Esophagus muscularis mucosa (tissue), 4 donors: ENCODE measurements around the gene MCAT. TPM values are rescaled to one million over a fixed set of nuclear protein-coding genes. Genes with fewer than 3 reads are reported as not detected.

Experiments used
- DNase-seq: peaks from one replicate; pipeline ENCODE4 v3.0.0-alpha.2; 2017; ENCODE audit errors: extremely low spot score
- H3K27ac ChIP-seq, 4 donors: fragments of 200-600 bp; sonication (generic); replicated peaks in 1 of 4; 1 replicate in 3 of 4; 2 replicates in 1 of 4; pipeline ENCODE4 v1.5.1; 2016 to 2019; ENCODE audit warnings: mild to moderate bottlenecking in 1 of 4
- H3K27me3 ChIP-seq, 4 donors: fragments of 200-600 bp; sonication (generic); one replicate each; pipeline versions ENCODE4 v1.5.1 to v1.6.0; 2016 to 2019
- H3K36me3 ChIP-seq, 4 donors: fragments of 200-600 bp; sonication (generic); one replicate each; pipeline ENCODE4 v1.5.1; 2016 to 2019
- H3K4me1 ChIP-seq, 4 donors: fragments of 200-600 bp; sonication (generic); one replicate each; pipeline ENCODE4 v1.5.1; 2016 to 2019
- H3K4me3 ChIP-seq, 4 donors: fragments of 200-600 bp; sonication (generic); 1 replicate in 2 of 4; 2 replicates in 2 of 4; pipeline ENCODE4 v1.5.1; 2016 to 2019; ENCODE audit warnings: mild to moderate bottlenecking in 4 of 4, moderate library complexity in 1 of 4
- H3K9me3 ChIP-seq, 4 donors: fragments of 200-600 bp; sonication (generic); 1 replicate in 3 of 4; 2 replicates in 1 of 4; pipeline ENCODE4 v1.5.1; 2016 to 2019
- CTCF ChIP-seq, 3 experiments: fragments of 200-600 bp in 2 of 3; fragments of 450-650 bp in 1 of 3; sonication (generic) in 2 of 3; IDR thresholded peaks; one replicate each; pipeline ENCODE4 v1.5.1; 2017 to 2019; ENCODE audit warnings: antibody characterized with exemption in 3 of 3, mild to moderate bottlenecking in 2 of 3, moderate library complexity in 1 of 3
- EP300 ChIP-seq: sonication (generic); formaldehyde crosslinking; IDR thresholded peaks from one replicate; pipeline ENCODE4 v1.6.1; 2017; ENCODE audit warnings: antibody characterized with exemption
- POLR2A ChIP-seq: fragments of 450-650 bp; IDR thresholded peaks from one replicate; pipeline ENCODE4 v1.6.1; 2017; ENCODE audit warnings: antibody characterized with exemption, moderate library complexity, mild to moderate bottlenecking, low read depth
- POLR2AphosphoS5 ChIP-seq, 2 donors: sonication (generic); formaldehyde crosslinking; IDR thresholded peaks; one replicate each; pipeline ENCODE4 v1.6.1; 2017; ENCODE audit warnings: antibody characterized with exemption in 2 of 2
- WGBS: methylation state at CpG from one replicate; pipeline ENCODE4 v1.1.5; 2018; 5-methylcytosine and 5-hydroxymethylcytosine counted together
- intact Hi-C: fragments of 100-400 bp; cut with DNase I; formaldehyde crosslinking; loops from one replicate; pipeline ENCODE4 v1.15.1; 2023
- total RNA-seq, 4 donors: library from RNA; depleted of rRNA; stranded (reverse); fragments of >200 nt; gene quantifications; one replicate each; pipeline versions ENCODE4 v1.1.0 to v1.2.1, GENCODE V29; 2016

Gene MCAT
- total RNA-seq, 4 donors from 2014 or later = 15.8 to 32.1 (median 22.7) TPM

- Histone ChIP-seq H3K9me3 (no peaks in the 10 kb centered on the region), H3K4me1 (peaks cover 0 to under 1% (median 0%) of the 10 kb centered on the region in 4 donors), H3K4me3 (no peak overlapping the region), H3K27ac (no peak overlapping the region), H3K27me3 (peaks cover 0 to 61% (median 10%) of the 10 kb centered on the region in 4 donors), H3K36me3 (no peaks in the 10 kb centered on the region)
- TF ChIP-seq EP300 (no peak), CTCF (IDR thresholded peaks at IDR 0.05) (no peak), POLR2A (no peak)
- intact Hi-C loops = no loop called here
- 85% methylated on average over 5 of the region's 7 CpGs for WGBS
- DNase-seq = no peak
Measured at GRCh38 chr22:43116932-43117331, 26.3 kb downstream of the MCAT start.

GRCh38 chr22:43114958-43115357 lies 28.2 kb downstream of the MCAT start:
- H3K4me3 ChIP-seq = no peak overlapping the region
- H3K27ac ChIP-seq = no peak overlapping the region
- peaks cover 0 to 78% (median 27%) of the 10 kb centered on the region in 4 donors for H3K27me3 ChIP-seq
- intact Hi-C loops = no loop called here
- DNase-seq = no peak
- peaks cover 16 to 20% (median 19%) of the 10 kb centered on the region in 4 donors for H3K4me1 ChIP-seq
- no peaks in the 10 kb centered on the region for H3K9me3 ChIP-seq
- H3K36me3 ChIP-seq = no peaks in the 10 kb centered on the region
- TF ChIP-seq POLR2AphosphoS5 (IDR thresholded peaks at IDR 0.05) (no peak), EP300 (no peak), CTCF (IDR thresholded peaks at IDR 0.05) (no peak), POLR2A (no peak)
- 63% methylated on average over 5 of the region's 5 CpGs for WGBS

- WGBS = 52% methylated on average over 13 of the region's 13 CpGs
- H3K36me3 ChIP-seq = no peaks in the 10 kb centered on the region
- H3K4me3 ChIP-seq = no peak overlapping the region
- no peak for TF ChIP-seq EP300
- peaks cover 0 to 81% (median 30%) of the 10 kb centered on the region in 4 donors for H3K27me3 ChIP-seq
- intact Hi-C loops = no loop called here
- no peaks in the 10 kb centered on the region for H3K9me3 ChIP-seq
- H3K4me1 ChIP-seq = peaks cover 16 to 24% (median 20%) of the 10 kb centered on the region in 4 donors
- H3K27ac ChIP-seq = no peak overlapping the region
- DNase-seq = no peak
Measured at GRCh38 chr22:43113526-43114251, 29.5 kb downstream of the MCAT start.

- intact Hi-C loops = no loop called here
- Histone ChIP-seq H3K27me3 (peaks cover 0 to 67% (median 30%) of the 10 kb centered on the region in 4 donors), H3K27ac (peak overlapping the region in 1 of 4 donors; percentile 6), H3K36me3 (no peaks in the 10 kb centered on the region), H3K9me3 (no peaks in the 10 kb centered on the region), H3K4me3 (peak overlapping the region; percentile 51 to 69 (median 58)), H3K4me1 (peaks cover 16 to 24% (median 20%) of the 10 kb centered on the region in 4 donors)
- TF ChIP-seq POLR2A (no peak), POLR2AphosphoS5 (IDR thresholded peaks at IDR 0.05) (no peak), EP300 (no peak), CTCF (IDR thresholded peaks at IDR 0.05) (no peak)
- DNase-seq = no peak
- no CpG with 5 or more reads among the region's 86 CpGs for WGBS
Measured at GRCh38 chr22:43110927-43111623, 32.1 kb downstream of the MCAT start.

- peaks cover 16 to 24% (median 20%) of the 10 kb centered on the region in 4 donors for H3K4me1 ChIP-seq
- DNase-seq = no peak
- WGBS = 0% methylated on average over 12 of the region's 49 CpGs
- no peak for TF ChIP-seq POLR2AphosphoS5 (IDR thresholded peaks at IDR 0.05)
- TF ChIP-seq CTCF (IDR thresholded peaks at IDR 0.05) = peak in 1 of 3 experiments; percentile 19
- H3K9me3 ChIP-seq = no peaks in the 10 kb centered on the region
- peak within 1 kb of the TSS in 1 of 4 donors; percentile 6 for H3K27ac ChIP-seq
- intact Hi-C loops = no loop called here
- peak within 1 kb of the TSS; percentile 51 to 69 (median 58) for H3K4me3 ChIP-seq
- no peaks in the 10 kb centered on the region for H3K36me3 ChIP-seq
- H3K27me3 ChIP-seq = peaks cover 0 to 61% (median 30%) of the 10 kb centered on the region in 4 donors
Measured at GRCh38 chr22:43110444-43110926, 32.7 kb downstream of the MCAT start, which contains the start of gene BIK. BIK (plus strand) TSS chr22:43110750; CDS start chr22:43124023, 13,273 bp downstream.
